ENCODE data around the gene AJM1. TPM values are rescaled to one million over a fixed set of nuclear protein-coding genes. Genes with fewer than 3 reads are reported as not detected.

The AJM1 gene
- total RNA-seq, 4 donors from 2014 or later, result 2.0 to 3.9 (median 3.7) TPM

DNA sequence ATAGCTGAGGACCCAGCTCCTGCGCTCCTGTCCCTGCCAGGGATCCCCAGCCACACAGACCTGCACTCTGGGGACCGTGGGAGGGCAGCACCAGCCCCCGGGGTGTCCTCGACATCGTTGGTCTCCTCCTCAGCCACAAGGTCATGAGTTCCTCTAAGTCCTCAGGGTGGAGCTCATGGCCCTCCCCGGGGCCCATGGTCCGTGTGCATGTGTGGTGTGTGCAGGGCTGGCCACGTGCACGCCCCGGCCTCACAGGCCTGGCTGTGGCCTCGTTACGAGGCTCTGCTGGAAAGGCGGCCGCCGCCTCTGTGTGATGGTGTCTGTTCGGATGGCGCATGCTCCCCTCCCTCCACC is 16.1 kb upstream of the AJM1 start:
- Histone ChIP-seq H3K36me3 (peaks cover 0 to 83% (median 18%) of the 10 kb centered on the region in 3 donors), H3K27me3 (no peaks in the 10 kb centered on the region), H3K9me3 (no peaks in the 10 kb centered on the region), H3K4me3 (no peak overlapping the region), H3K4me1 (peaks cover 0 to 12% (median under 1%) of the 10 kb centered on the region in 4 donors), H3K27ac (no peak overlapping the region)
- no peak for DNase-seq (ENCODE audit: low spot score in 2 of 2)
- TF ChIP-seq EP300 (IDR thresholded peaks at IDR 0.05), result no peak
- no peak for TF ChIP-seq CTCF (IDR thresholded peaks at IDR 0.05)
- no peak for TF ChIP-seq POLR2A (IDR thresholded peaks at IDR 0.05)
- WGBS, 2 donors, result 81 to 85% methylated on average over 5 to 14 of the region's 17 CpGs

- no peak for DNase-seq (ENCODE audit: low spot score in 2 of 2)
- Histone ChIP-seq H3K27me3 (no peaks in the 10 kb centered on the region), H3K27ac (no peak overlapping the region), H3K4me1 (peaks cover 0 to 4% (median 0%) of the 10 kb centered on the region in 4 donors), H3K36me3 (peaks cover 0 to 90% (median 18%) of the 10 kb centered on the region in 3 donors), H3K4me3 (no peak overlapping the region), H3K9me3 (no peaks in the 10 kb centered on the region)
- TF ChIP-seq EP300 (IDR thresholded peaks at IDR 0.05), result no peak
- TF ChIP-seq CTCF (IDR thresholded peaks at IDR 0.05), result no peak
- no peak for TF ChIP-seq POLR2A (IDR thresholded peaks at IDR 0.05)
- WGBS, 2 donors, result 83 to 87% methylated on average over 16 to 18 of the region's 24 CpGs
Observed at GRCh38 chr9:136826703-136827582, 15.3 kb upstream of the AJM1 start.

GRCh38 chr9:136827794-136828473 is 14.3 kb upstream of the AJM1 start:
- no peak for DNase-seq (ENCODE audit: low spot score in 2 of 2)
- H3K27me3 ChIP-seq, result no peaks in the 10 kb centered on the region
- peaks cover 0 to 100% (median 18%) of the 10 kb centered on the region in 3 donors for H3K36me3 ChIP-seq
- no peaks in the 10 kb centered on the region for H3K9me3 ChIP-seq
- H3K4me1 ChIP-seq, result no peaks in the 10 kb centered on the region
- TF ChIP-seq EP300 (IDR thresholded peaks at IDR 0.05) (no peak), POLR2A (IDR thresholded peaks at IDR 0.05) (no peak), CTCF (IDR thresholded peaks at IDR 0.05) (no peak)
- H3K27ac ChIP-seq, result no peak overlapping the region
- no peak overlapping the region for H3K4me3 ChIP-seq
- WGBS, 2 donors, result 85 to 92% methylated on average over 11 to 13 of the region's 14 CpGs

GRCh38 chr9:136828474-136829140 is 13.7 kb upstream of the AJM1 start:
- Histone ChIP-seq H3K4me3 (no peak overlapping the region), H3K27ac (no peak overlapping the region), H3K27me3 (no peaks in the 10 kb centered on the region), H3K9me3 (no peaks in the 10 kb centered on the region), H3K36me3 (peaks cover 0 to 95% (median 18%) of the 10 kb centered on the region in 3 donors), H3K4me1 (no peaks in the 10 kb centered on the region)
- no peak for TF ChIP-seq POLR2A (IDR thresholded peaks at IDR 0.05)
- TF ChIP-seq CTCF (IDR thresholded peaks at IDR 0.05), result no peak
- no peak for TF ChIP-seq EP300 (IDR thresholded peaks at IDR 0.05)
- DNase-seq (ENCODE audit: low spot score in 2 of 2), result no peak
- 91 to 92% methylated on average over 27 to 31 of the region's 31 CpGs for WGBS, 2 donors
